ENCODE data around the gene VASN. TPM values are rescaled to one million over a fixed set of nuclear protein-coding genes. Genes with fewer than 3 reads are reported as not detected.

VASN gene
- total and polyA plus RNA-seq, 9 of the 15 experiments (the other 6 are each of a cell fraction or from before 2014, with no cell fraction given): 0.01 to 2.5 (median 0.41) TPM; not detected in 1

GRCh38 chr16:4358831-4359561, 12.7 kb upstream of the VASN start (continued):
- TF ChIP-seq MAX (CRISPR knock-in tag; IDR thresholded peaks at IDR 0.05) (0 out of 2 replicates have a peak, but pooled peaks have one; percentile 33), PHF20 (IDR thresholded peaks at IDR 0.05; ENCODE audit: partially characterized antibody) (no peak), FOXJ3 (CRISPR knock-in tag; IDR thresholded peaks at IDR 0.05) (no peak), CTCFL (IDR thresholded peaks at IDR 0.05; ENCODE audit: borderline replicate concordance, insufficient read depth, low read depth, low read length, poor library complexity, severe bottlenecking) (peak; percentile 56), FOXA3 (CRISPR knock-in tag; conservative IDR thresholded peaks at IDR 0.05 in 1 of 2, IDR thresholded peaks at IDR 0.05 in 1 of 2) (0 out of 4 replicates have a peak, but pooled peaks of 1 of the 2 experiments have one; percentile 44), SMARCB1 (IDR thresholded peaks at IDR 0.05; ENCODE audit: insufficient read length, low read depth) (no peak), ZBTB33 (CRISPR knock-in tag; IDR thresholded peaks at IDR 0.05) (peak; percentile 77), RBM22 (IDR thresholded peaks at IDR 0.05; ENCODE audit: low read depth, low read length, poor library complexity, severe bottlenecking) (peak; percentile 38), SMAD3 (CRISPR knock-in tag; conservative IDR thresholded peaks at IDR 0.05) (no peak), TARDBP (IDR thresholded peaks at IDR 0.05) (no peak), ZBTB7A (IDR thresholded peaks at IDR 0.05; ENCODE audit: borderline replicate concordance, control insufficient read depth, low read depth, low read length) (peak; percentile 56), SRSF9 (IDR thresholded peaks at IDR 0.05; ENCODE audit: borderline replicate concordance, low read depth, low read length) (no peak), POLR2G (IDR thresholded peaks at IDR 0.05; ENCODE audit: low read depth, low read length) (peak; percentile 59), KDM2B (CRISPR knock-in tag; IDR thresholded peaks at IDR 0.05) (no peak), BRCA1 (IDR thresholded peaks at IDR 0.05) (no peak), BRCA1 (CRISPR knock-in tag; IDR thresholded peaks at IDR 0.05) (no peak), PTRF (tag; IDR thresholded peaks at IDR 0.05) (no peak), PRMT5 (CRISPR knock-in tag; IDR thresholded peaks at IDR 0.05) (no peak), NFIC (IDR thresholded peaks at IDR 0.05) (no peak), SIX5 (IDR thresholded peaks at IDR 0.05; ENCODE audit: borderline replicate concordance in 1 of 2, insufficient read depth in 1 of 2, low read depth in 1 of 2, low read length in 2 of 2) (no peak), SAP30 (IDR thresholded peaks at IDR 0.05; ENCODE audit: borderline replicate concordance, insufficient read depth, low read depth, low read length, poor library complexity, severe bottlenecking) (no peak), DEAF1 (CRISPR knock-in tag; IDR thresholded peaks at IDR 0.05) (peak; percentile 73; the same call in 1 of the 2 replicates)

Measured in K562 (cell line).